Skeletal muscle satellite cell (primary cell): Measurements from ENCODE around the gene RBMS1.
"Not testable (repeated sequence)": the region's sequence is repeated elsewhere in the genome, so short reads cannot be mapped to it uniquely, and the experiment has no call there.

Source experiments
- H3K27me3 ChIP-seq: 2 replicates; pipeline ENCODE4 v1.7.0; 2013; ENCODE audit warnings: low read length; ENCODE audit not compliant: control insufficient read depth, insufficient read depth
- H3K36me3 ChIP-seq: 2 replicates; pipeline ENCODE4 v1.7.0; 2013; ENCODE audit warnings: mild to moderate bottlenecking, control low read depth, low read length; ENCODE audit not compliant: insufficient read depth
- H3K4me1 ChIP-seq: 2 replicates; pipeline ENCODE4 v1.7.0; 2013; ENCODE audit warnings: low read length; ENCODE audit not compliant: control insufficient read depth, insufficient read depth
- H3K4me2 ChIP-seq: 2 replicates; pipeline ENCODE4 v1.7.0; 2013; ENCODE audit warnings: mild to moderate bottlenecking, low read length
- H3K4me3 ChIP-seq: 2 replicates; pipeline ENCODE4 v1.7.0; 2013; ENCODE audit warnings: low read length
- H3K9ac ChIP-seq: 2 replicates; pipeline ENCODE4 v1.7.0; 2013; ENCODE audit warnings: mild to moderate bottlenecking, low read depth, low read length, moderate library complexity
- H3K9me3 ChIP-seq: replicated peaks from 2 replicates; pipeline ENCODE4 v1.7.0; 2013; ENCODE audit warnings: mild to moderate bottlenecking, control low read depth, low read length

RBMS1 gene

DNA sequence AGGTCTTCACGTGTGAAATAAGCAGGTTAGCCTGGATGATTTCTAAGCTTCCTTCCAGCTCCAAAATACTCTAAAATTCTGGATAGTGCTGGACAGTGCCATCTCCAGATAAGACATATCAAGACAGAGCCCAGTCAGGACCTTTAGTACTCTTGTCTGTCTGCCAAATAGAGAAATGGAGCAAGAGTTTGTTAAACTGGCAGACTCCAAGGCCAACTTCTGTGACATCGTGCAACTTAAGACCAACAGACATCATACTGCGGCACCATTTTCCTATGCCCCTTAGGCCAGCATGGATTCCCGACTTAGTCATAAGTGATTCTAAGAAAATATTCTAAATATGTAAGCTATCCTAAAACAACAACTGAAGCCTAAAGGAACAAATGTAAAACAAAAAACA, 118.6 kb downstream of the RBMS1 start:
- Histone ChIP-seq H3K4me2 (peak overlapping the region; percentile 72), H3K9ac (peak overlapping the region; percentile 81), H3K4me3 (peak overlapping the region; percentile 39), H3K36me3 (peaks cover 4% of the 10 kb centered on the region), H3K27me3 (no peaks in the 10 kb centered on the region), H3K9me3 (no peaks in the 10 kb centered on the region), H3K4me1 (peaks cover 97% of the 10 kb centered on the region)

DNA sequence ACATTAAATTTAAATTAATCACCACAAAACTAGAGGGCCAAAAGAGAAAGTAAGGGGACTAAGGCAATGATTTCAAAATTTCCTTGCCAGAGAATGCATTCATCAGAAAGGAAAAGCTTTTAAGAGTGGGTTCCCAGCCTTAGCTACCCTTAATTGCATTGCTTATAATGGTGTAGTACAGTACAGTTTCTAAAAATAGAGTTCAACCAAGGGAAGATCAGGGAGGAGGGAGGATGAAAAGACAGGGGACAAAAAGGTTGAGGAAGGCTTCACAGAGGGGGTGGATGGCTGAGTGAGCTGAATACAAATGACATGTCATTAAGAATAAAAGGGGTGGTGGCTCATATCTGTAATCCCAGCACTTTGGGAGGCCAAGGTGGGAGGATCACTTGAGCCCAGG, 119.9 kb downstream of the RBMS1 start:
- Histone ChIP-seq H3K4me3 (no peak overlapping the region), H3K4me1 (peaks cover 97% of the 10 kb centered on the region), H3K27me3 (no peaks in the 10 kb centered on the region), H3K9me3 (no peaks in the 10 kb centered on the region), H3K4me2 (peak overlapping the region; percentile 28), H3K36me3 (no peaks in the 10 kb centered on the region), H3K9ac (peak overlapping the region; percentile 21)

DNA sequence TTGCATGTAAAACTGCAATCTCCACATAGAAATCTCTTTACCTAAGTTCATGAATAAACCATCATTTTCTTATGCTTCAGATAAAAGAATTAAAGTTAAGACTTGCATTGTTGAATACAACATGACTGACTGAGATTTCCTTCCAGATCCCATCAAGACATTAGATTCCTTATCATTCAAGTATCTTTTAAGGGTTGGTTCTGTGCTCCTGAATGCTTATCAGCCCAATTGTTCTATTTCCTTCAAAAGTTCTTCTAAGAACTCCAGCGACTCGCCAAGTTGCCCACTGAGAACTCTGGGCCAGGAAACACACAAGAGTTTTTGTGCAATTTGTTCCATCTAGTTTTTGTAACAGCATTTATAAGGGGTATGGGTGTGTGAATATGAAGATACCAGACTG, 120.3 kb downstream of the RBMS1 start:
- Histone ChIP-seq H3K9ac (peak overlapping the region; percentile 46), H3K4me2 (peak overlapping the region; percentile 28), H3K36me3 (no peaks in the 10 kb centered on the region), H3K27me3 (no peaks in the 10 kb centered on the region), H3K4me3 (no peak overlapping the region), H3K9me3 (no peaks in the 10 kb centered on the region), H3K4me1 (peaks cover 97% of the 10 kb centered on the region)

GRCh38 chr2:160372585-160372984, 121.0 kb downstream of the RBMS1 start:
- Histone ChIP-seq H3K27me3 (no peaks in the 10 kb centered on the region), H3K4me2 (peak overlapping the region; percentile 22), H3K9ac (peak overlapping the region; percentile 46), H3K4me1 (peaks cover 96% of the 10 kb centered on the region), H3K36me3 (no peaks in the 10 kb centered on the region), H3K4me3 (no peak overlapping the region), H3K9me3 (no peaks in the 10 kb centered on the region)

GRCh38 chr2:160372010-160372356, 121.6 kb downstream of the RBMS1 start:
- H3K4me2 ChIP-seq = peak overlapping the region; percentile 22
- H3K9me3 ChIP-seq = no peaks in the 10 kb centered on the region
- no peak overlapping the region for H3K4me3 ChIP-seq
- peaks cover 96% of the 10 kb centered on the region for H3K4me1 ChIP-seq
- H3K9ac ChIP-seq = peak overlapping the region; percentile 46
- no peaks in the 10 kb centered on the region for H3K36me3 ChIP-seq
- H3K27me3 ChIP-seq = no peaks in the 10 kb centered on the region

- peak overlapping the region; percentile 46 for H3K9ac ChIP-seq
- peak overlapping the region; percentile 12 for H3K4me2 ChIP-seq
- no peaks in the 10 kb centered on the region for H3K9me3 ChIP-seq
- no peak overlapping the region for H3K4me3 ChIP-seq
- peaks cover 3% of the 10 kb centered on the region for H3K36me3 ChIP-seq
- H3K4me1 ChIP-seq = peaks cover 96% of the 10 kb centered on the region
- H3K27me3 ChIP-seq = no peaks in the 10 kb centered on the region
Measured at GRCh38 chr2:160371251-160372009, 122.2 kb downstream of the RBMS1 start.

DNA sequence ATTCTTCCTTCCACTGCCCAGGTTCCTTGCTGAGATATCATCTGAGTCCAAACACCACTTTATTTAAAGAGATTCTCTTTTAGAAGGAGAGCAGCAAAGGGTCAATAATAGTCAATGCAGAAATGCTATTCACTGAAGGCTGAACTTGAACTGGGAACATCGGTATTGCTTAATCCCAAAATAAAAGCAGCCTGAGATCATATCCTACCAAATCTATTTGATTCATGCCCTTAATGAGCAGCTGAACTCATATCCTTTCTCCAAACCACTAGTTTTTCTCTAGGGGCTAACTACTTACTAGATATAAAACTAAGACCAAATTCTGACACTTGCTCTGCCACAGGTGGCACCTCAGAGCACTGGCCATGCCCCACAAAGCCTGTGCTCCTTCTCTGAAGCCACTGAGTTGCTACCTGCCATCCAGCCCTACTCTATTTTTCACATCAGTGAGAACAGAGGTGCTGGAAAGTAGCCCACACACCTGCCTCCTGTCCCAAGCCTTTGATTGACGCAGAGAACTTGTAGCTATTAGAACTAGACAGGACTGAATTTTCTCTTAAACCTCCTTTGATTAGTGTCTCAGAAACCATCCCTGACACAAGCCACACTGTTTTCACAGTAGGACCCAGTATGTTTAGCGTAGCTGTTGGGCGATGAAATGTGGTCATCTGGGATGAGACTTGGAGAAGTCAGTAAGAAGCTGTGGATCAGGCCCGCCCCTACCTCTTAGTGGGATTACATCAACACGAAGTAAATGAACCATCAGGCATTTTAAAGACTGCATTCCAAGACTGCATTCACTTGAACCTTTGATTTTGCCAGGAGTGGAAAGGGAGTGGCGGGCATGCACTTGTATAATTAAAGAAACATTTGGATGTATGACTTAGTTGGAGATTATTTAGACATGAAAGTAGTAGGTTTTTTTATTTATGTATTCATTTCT, 124.3 kb downstream of the RBMS1 start:
- peak overlapping the region; percentile 54 for H3K4me2 ChIP-seq
- H3K9me3 ChIP-seq = no peaks in the 10 kb centered on the region
- H3K27me3 ChIP-seq = no peaks in the 10 kb centered on the region
- H3K9ac ChIP-seq = peak overlapping the region; percentile 75
- H3K4me3 ChIP-seq = peak overlapping the region; percentile 17
- peaks cover 99% of the 10 kb centered on the region for H3K4me1 ChIP-seq
- peaks cover 13% of the 10 kb centered on the region for H3K36me3 ChIP-seq

DNA sequence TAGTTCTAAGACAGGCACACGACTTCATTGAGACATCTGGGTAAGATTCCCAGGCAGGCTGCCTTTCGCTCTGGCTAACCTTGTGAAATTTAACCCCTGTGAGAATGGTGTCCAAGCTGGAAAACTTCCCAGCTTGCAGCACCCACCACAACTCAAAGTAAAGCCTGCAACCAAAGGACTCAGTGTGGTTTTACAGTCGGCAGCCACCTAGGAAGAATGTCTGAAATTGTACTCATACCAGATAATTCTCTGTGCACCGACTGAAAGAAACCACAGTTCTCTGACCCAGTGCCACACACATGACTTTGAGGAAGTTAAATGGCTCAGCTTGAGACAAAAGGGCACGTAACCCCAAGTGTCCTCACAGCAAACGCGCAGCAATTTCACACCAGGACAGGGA, 125.7 kb downstream of the RBMS1 start:
- H3K4me1 ChIP-seq = peaks cover 97% of the 10 kb centered on the region
- H3K9me3 ChIP-seq = no peaks in the 10 kb centered on the region
- H3K9ac ChIP-seq = peak overlapping the region; percentile 80
- no peaks in the 10 kb centered on the region for H3K27me3 ChIP-seq
- peaks cover 13% of the 10 kb centered on the region for H3K36me3 ChIP-seq
- H3K4me3 ChIP-seq = peak overlapping the region; percentile 63
- H3K4me2 ChIP-seq = peak overlapping the region; percentile 44

- H3K27me3 ChIP-seq, H3K9me3 ChIP-seq: not testable (repeated sequence)
- peaks cover 90% of the 10 kb centered on the region for H3K4me1 ChIP-seq
- peak overlapping the region; percentile 44 for H3K4me2 ChIP-seq
- H3K36me3 ChIP-seq = peaks cover 13% of the 10 kb centered on the region
- peak overlapping the region; percentile 80 for H3K9ac ChIP-seq
- H3K4me3 ChIP-seq = peak overlapping the region; percentile 63
Measured at GRCh38 chr2:160367139-160367538, 126.5 kb downstream of the RBMS1 start.

DNA sequence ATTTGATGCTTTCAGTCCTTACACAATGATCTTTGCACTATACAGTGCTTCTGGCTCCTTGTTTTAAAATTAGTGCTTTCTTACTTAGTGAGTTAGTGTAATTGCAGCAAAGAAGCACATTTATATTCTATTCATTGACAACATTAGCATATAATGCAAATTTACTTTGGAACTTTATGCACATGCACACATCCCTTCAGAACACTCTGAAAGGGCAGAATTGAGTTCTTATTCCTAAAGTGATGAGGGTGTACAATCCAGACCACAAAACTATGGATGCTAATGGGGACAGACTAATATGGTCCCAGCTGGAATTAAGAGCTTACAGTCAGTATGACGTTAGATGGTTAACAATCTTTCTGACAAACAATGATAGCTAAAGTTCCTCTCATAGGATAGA, 127.1 kb downstream of the RBMS1 start:
- Histone ChIP-seq H3K9me3 (no peaks in the 10 kb centered on the region), H3K4me1 (peaks cover 84% of the 10 kb centered on the region), H3K27me3 (no peaks in the 10 kb centered on the region), H3K36me3 (peaks cover 13% of the 10 kb centered on the region), H3K4me2 (peak overlapping the region; percentile 44), H3K4me3 (peak overlapping the region; percentile 63), H3K9ac (peak overlapping the region; percentile 80)

GRCh38 chr2:160365716-160366367, 127.8 kb downstream of the RBMS1 start:
- Histone ChIP-seq H3K4me1 (peaks cover 78% of the 10 kb centered on the region), H3K4me3 (peak overlapping the region; percentile 63), H3K4me2 (peak overlapping the region; percentile 44), H3K9me3 (no peaks in the 10 kb centered on the region), H3K36me3 (peaks cover 13% of the 10 kb centered on the region), H3K27me3 (no peaks in the 10 kb centered on the region), H3K9ac (peak overlapping the region; percentile 80)
